ENCODE measurements around the gene TSPAN9.

Gene TSPAN9

GRCh38 chr12:3046441-3047200 lies 30.6 kb upstream of the TSPAN9 start:
- no peak overlapping the region for H3K4me3 ChIP-seq (ENCODE audit: low read depth, low read length)
- H3K4me1 ChIP-seq: peaks cover 18% of the 10 kb centered on the region
- no peak overlapping the region for H3K4me2 ChIP-seq (ENCODE audit: low read length)
- no peaks in the 10 kb centered on the region for H3K36me3 ChIP-seq (ENCODE audit: control insufficient read depth, insufficient read depth, low read length)
- H3K27ac ChIP-seq: no peak overlapping the region
- H3K27me3 ChIP-seq (ENCODE audit: control insufficient read depth, insufficient read depth, low read length): no peaks in the 10 kb centered on the region
- peak overlapping the region; percentile 49 for H2AFZ ChIP-seq
- no peaks in the 10 kb centered on the region for H3K9me3 ChIP-seq (ENCODE audit: control insufficient read depth, low read length)
- H3K9ac ChIP-seq: no peak overlapping the region
- no peak for TF ChIP-seq CTCF (IDR thresholded peaks at IDR 0.05)
- H3K79me2 ChIP-seq: no peaks in the 10 kb centered on the region

GRCh38 chr12:3047961-3048360 lies 29.2 kb upstream of the TSPAN9 start:
- no peaks in the 10 kb centered on the region for H3K79me2 ChIP-seq
- no peak overlapping the region for H3K27ac ChIP-seq
- no peak overlapping the region for H2AFZ ChIP-seq

GRCh38 chr12:3048540-3048939 lies 28.6 kb upstream of the TSPAN9 start:
- TF ChIP-seq CTCF (IDR thresholded peaks at IDR 0.05): no peak
- Histone ChIP-seq H2AFZ (no peak overlapping the region), H3K9ac (no peak overlapping the region), H3K4me1 (peaks cover 9% of the 10 kb centered on the region), H3K27ac (no peak overlapping the region), H3K27me3 (ENCODE audit: control insufficient read depth, insufficient read depth, low read length) (no peaks in the 10 kb centered on the region), H3K4me3 (ENCODE audit: low read depth, low read length) (no peak overlapping the region), H3K4me2 (ENCODE audit: low read length) (no peak overlapping the region), H3K9me3 (ENCODE audit: control insufficient read depth, low read length) (no peaks in the 10 kb centered on the region), H3K36me3 (ENCODE audit: control insufficient read depth, insufficient read depth, low read length) (no peaks in the 10 kb centered on the region), H3K79me2 (no peaks in the 10 kb centered on the region)

More at GRCh38 chr12:3047961-3048360, 29.2 kb upstream of the TSPAN9 start:
- Histone ChIP-seq H3K4me3 (ENCODE audit: low read depth, low read length) (no peak overlapping the region), H3K4me2 (ENCODE audit: low read length) (no peak overlapping the region), H3K36me3 (ENCODE audit: control insufficient read depth, insufficient read depth, low read length) (no peaks in the 10 kb centered on the region), H3K9ac (no peak overlapping the region), H3K4me1 (peaks cover 9% of the 10 kb centered on the region), H3K9me3 (ENCODE audit: control insufficient read depth, low read length) (no peaks in the 10 kb centered on the region), H3K27me3 (ENCODE audit: control insufficient read depth, insufficient read depth, low read length) (no peaks in the 10 kb centered on the region)
- TF ChIP-seq CTCF (IDR thresholded peaks at IDR 0.05): no peak

- H3K4me2 ChIP-seq (ENCODE audit: low read length): no peak overlapping the region
- no peaks in the 10 kb centered on the region for H3K79me2 ChIP-seq
- no peaks in the 10 kb centered on the region for H3K9me3 ChIP-seq (ENCODE audit: control insufficient read depth, low read length)
- no peaks in the 10 kb centered on the region for H3K36me3 ChIP-seq (ENCODE audit: control insufficient read depth, insufficient read depth, low read length)
- H3K4me1 ChIP-seq: peaks cover 9% of the 10 kb centered on the region
- no peak for TF ChIP-seq CTCF (IDR thresholded peaks at IDR 0.05)
- no peak overlapping the region for H3K9ac ChIP-seq
- H2AFZ ChIP-seq: no peak overlapping the region
- H3K27ac ChIP-seq: no peak overlapping the region
- H3K4me3 ChIP-seq (ENCODE audit: low read depth, low read length): no peak overlapping the region
- no peaks in the 10 kb centered on the region for H3K27me3 ChIP-seq (ENCODE audit: control insufficient read depth, insufficient read depth, low read length)
Measured at GRCh38 chr12:3049176-3049575, 28.0 kb upstream of the TSPAN9 start.
